Activated naive CD4-positive, alpha-beta T cell treated with anti-CD3 and anti-CD28 coated beads for 36 hours (primary cell): Measurements from ENCODE around the gene PRKX. TPM values are rescaled to one million over a fixed set of nuclear protein-coding genes. Genes with fewer than 3 reads are reported as not detected.
"Not testable (repeated sequence)": the region's sequence is repeated elsewhere in the genome, so short reads cannot be mapped to it uniquely, and the experiment has no call there.

Source experiments
- CTCF ChIA-PET: fragments of 350-600 bp; sonication (Branson Sonifier 250); formaldehyde crosslinking; loops from one replicate; lab custom pipeline; 2021; ENCODE audit warnings: antibody characterized with exemption; lab: Charles Lee
- DNase-seq: peaks from one replicate; pipeline ENCODE4 v3.0.0-alpha.2; 2020
- H3K27ac Mint-ChIP-seq: one replicate; pipeline ENCODE4 v1.8.0; 2021; ENCODE audit warnings: mild to moderate bottlenecking, mixed read lengths
- H3K27me3 Mint-ChIP-seq: one replicate; pipeline ENCODE4 v1.8.0; 2021; ENCODE audit warnings: low read depth, mixed read lengths
- H3K36me3 Mint-ChIP-seq: one replicate; pipeline ENCODE4 v1.8.0; 2021; ENCODE audit warnings: low read depth, mixed read lengths
- H3K4me1 Mint-ChIP-seq: one replicate; pipeline ENCODE4 v1.8.0; 2021; ENCODE audit warnings: low read depth, mixed read lengths
- H3K4me3 Mint-ChIP-seq: one replicate; pipeline ENCODE4 v1.8.0; 2021; ENCODE audit warnings: mild to moderate bottlenecking, moderate library complexity, mixed read lengths
- H3K9me3 Mint-ChIP-seq: one replicate; pipeline ENCODE4 v1.8.0; 2021; ENCODE audit warnings: mixed read lengths
- intact Hi-C: fragments of 100-400 bp; cut with micrococcal nuclease; formaldehyde crosslinking; loops from one replicate; pipeline ENCODE4 v1.15.1; 2023
- total RNA-seq, 2 experiments: library from RNA; stranded (reverse); gene quantifications; one replicate each; pipeline ENCODE4 v1.2.3, GENCODE V29; 2021

The PRKX gene
- total RNA-seq, 2 experiments from 2014 or later: 57.0 to 57.6 TPM

- peaks cover 67% of the 10 kb centered on the region for H3K4me1 Mint-ChIP-seq
- intact Hi-C loops, DNase-seq, H3K27me3 Mint-ChIP-seq, H3K4me3 Mint-ChIP-seq, CTCF ChIA-PET, H3K9me3 Mint-ChIP-seq: not testable (repeated sequence)
- H3K27ac Mint-ChIP-seq: peak overlapping the region; percentile 65
- peaks cover 18% of the 10 kb centered on the region for H3K36me3 Mint-ChIP-seq
Observed at GRCh38 chrX:3703251-3703650, 10.2 kb downstream of the PRKX start.

GRCh38 chrX:3702095-3702494, 11.4 kb downstream of the PRKX start:
- H3K9me3 Mint-ChIP-seq, H3K27me3 Mint-ChIP-seq, intact Hi-C loops, DNase-seq, CTCF ChIA-PET, H3K4me3 Mint-ChIP-seq: not testable (repeated sequence)
- H3K36me3 Mint-ChIP-seq: peaks cover 18% of the 10 kb centered on the region
- H3K4me1 Mint-ChIP-seq: peaks cover 65% of the 10 kb centered on the region
- H3K27ac Mint-ChIP-seq: peak overlapping the region; percentile 75

GRCh38 chrX:3701445-3701928, 12.0 kb downstream of the PRKX start:
- intact Hi-C loops, DNase-seq, H3K27me3 Mint-ChIP-seq, H3K9me3 Mint-ChIP-seq, CTCF ChIA-PET: not testable (repeated sequence)
- H3K27ac Mint-ChIP-seq: peak overlapping the region; percentile 94
- peak overlapping the region; percentile 65 for H3K4me3 Mint-ChIP-seq
- H3K36me3 Mint-ChIP-seq: peaks cover 15% of the 10 kb centered on the region
- peaks cover 62% of the 10 kb centered on the region for H3K4me1 Mint-ChIP-seq

- DNase-seq: peak; percentile 16
- CTCF ChIA-PET: interaction anchor here (0.7 to 0.9 kb wide), 3 partner anchors 12 to 113 kb away, joined by 3 to 4 read pairs (median 3); no protein-coding TSS in a partner anchor
- Mint-ChIP-seq H3K9me3 (peaks cover 1% of the 10 kb centered on the region), H3K27ac (peak overlapping the region; percentile 94), H3K27me3 (no peaks in the 10 kb centered on the region), H3K36me3 (peaks cover 12% of the 10 kb centered on the region), H3K4me1 (peaks cover 67% of the 10 kb centered on the region), H3K4me3 (peak overlapping the region; percentile 77)
- intact Hi-C loops: no loop called here
Observed at GRCh38 chrX:3699821-3700381, 13.5 kb downstream of the PRKX start.

GRCh38 chrX:3697701-3698279, 15.7 kb downstream of the PRKX start:
- H3K9me3 Mint-ChIP-seq: peaks cover 1% of the 10 kb centered on the region
- no peak overlapping the region for H3K27ac Mint-ChIP-seq
- DNase-seq: no peak
- H3K4me1 Mint-ChIP-seq: peaks cover 57% of the 10 kb centered on the region
- CTCF ChIA-PET: no interaction called here
- no peak overlapping the region for H3K4me3 Mint-ChIP-seq
- no peaks in the 10 kb centered on the region for H3K27me3 Mint-ChIP-seq
- intact Hi-C loops: no loop called here
- peaks cover 5% of the 10 kb centered on the region for H3K36me3 Mint-ChIP-seq

GRCh38 chrX:3697220-3697684, 16.2 kb downstream of the PRKX start:
- intact Hi-C loops: no loop called here
- no peaks in the 10 kb centered on the region for H3K27me3 Mint-ChIP-seq
- peaks cover 55% of the 10 kb centered on the region for H3K4me1 Mint-ChIP-seq
- peaks cover 5% of the 10 kb centered on the region for H3K36me3 Mint-ChIP-seq
- DNase-seq: no peak
- peaks cover 1% of the 10 kb centered on the region for H3K9me3 Mint-ChIP-seq
- no peak overlapping the region for H3K27ac Mint-ChIP-seq
- CTCF ChIA-PET: no interaction called here
- H3K4me3 Mint-ChIP-seq: no peak overlapping the region

GRCh38 chrX:3695536-3695935, 17.9 kb downstream of the PRKX start:
- Mint-ChIP-seq H3K9me3 (peaks cover 1% of the 10 kb centered on the region), H3K27me3 (no peaks in the 10 kb centered on the region), H3K4me3 (no peak overlapping the region), H3K27ac (no peak overlapping the region), H3K4me1 (peaks cover 48% of the 10 kb centered on the region), H3K36me3 (peaks cover 3% of the 10 kb centered on the region)
- CTCF ChIA-PET: no interaction called here
- no peak for DNase-seq
- intact Hi-C loops: no loop called here

- intact Hi-C loops: no loop called here
Observed at GRCh38 chrX:3690140-3690539, 23.3 kb downstream of the PRKX start.

GRCh38 chrX:3683236-3683635, 30.2 kb downstream of the PRKX start:
- CTCF ChIA-PET, H3K9me3 Mint-ChIP-seq, H3K27ac Mint-ChIP-seq, H3K27me3 Mint-ChIP-seq, intact Hi-C loops, H3K4me3 Mint-ChIP-seq, H3K36me3 Mint-ChIP-seq, DNase-seq: not testable (repeated sequence)
- H3K4me1 Mint-ChIP-seq: peaks cover 25% of the 10 kb centered on the region

More at GRCh38 chrX:3690140-3690539, 23.3 kb downstream of the PRKX start:
- no peaks in the 10 kb centered on the region for H3K36me3 Mint-ChIP-seq
- H3K9me3 Mint-ChIP-seq: no peaks in the 10 kb centered on the region
- H3K4me1 Mint-ChIP-seq: peaks cover 25% of the 10 kb centered on the region
- H3K27me3 Mint-ChIP-seq: no peaks in the 10 kb centered on the region
- H3K27ac Mint-ChIP-seq: no peak overlapping the region
- CTCF ChIA-PET: no interaction called here
- H3K4me3 Mint-ChIP-seq: no peak overlapping the region
- DNase-seq: no peak

- H3K9me3 Mint-ChIP-seq: no peaks in the 10 kb centered on the region
- DNase-seq: no peak
- CTCF ChIA-PET: no interaction called here
- intact Hi-C loops: no loop called here
- peaks cover 22% of the 10 kb centered on the region for H3K4me1 Mint-ChIP-seq
- no peak overlapping the region for H3K27ac Mint-ChIP-seq
- peaks cover 4% of the 10 kb centered on the region for H3K36me3 Mint-ChIP-seq
- no peak overlapping the region for H3K4me3 Mint-ChIP-seq
- no peaks in the 10 kb centered on the region for H3K27me3 Mint-ChIP-seq
Observed at GRCh38 chrX:3680459-3680858, 33.0 kb downstream of the PRKX start.

- H3K4me1 Mint-ChIP-seq: peaks cover 18% of the 10 kb centered on the region
- H3K9me3 Mint-ChIP-seq: no peaks in the 10 kb centered on the region
- no peak for DNase-seq
- CTCF ChIA-PET: no interaction called here
- H3K36me3 Mint-ChIP-seq: peaks cover 4% of the 10 kb centered on the region
- H3K27ac Mint-ChIP-seq: no peak overlapping the region
- intact Hi-C loops: no loop called here
- H3K4me3 Mint-ChIP-seq: no peak overlapping the region
- no peaks in the 10 kb centered on the region for H3K27me3 Mint-ChIP-seq
Observed at GRCh38 chrX:3679669-3680068, 33.8 kb downstream of the PRKX start.

GRCh38 chrX:3678328-3678727, 35.1 kb downstream of the PRKX start:
- peaks cover 18% of the 10 kb centered on the region for H3K4me1 Mint-ChIP-seq
- no peak overlapping the region for H3K27ac Mint-ChIP-seq
- peaks cover 8% of the 10 kb centered on the region for H3K36me3 Mint-ChIP-seq

GRCh38 chrX:3674881-3675280, 38.6 kb downstream of the PRKX start:
- CTCF ChIA-PET: no interaction called here
- intact Hi-C loops: no loop called here
- H3K4me3 Mint-ChIP-seq: no peak overlapping the region
- no peak for DNase-seq
- H3K4me1 Mint-ChIP-seq: peaks cover 16% of the 10 kb centered on the region
- no peaks in the 10 kb centered on the region for H3K9me3 Mint-ChIP-seq
- no peak overlapping the region for H3K27ac Mint-ChIP-seq
- H3K36me3 Mint-ChIP-seq: peaks cover 9% of the 10 kb centered on the region
- no peaks in the 10 kb centered on the region for H3K27me3 Mint-ChIP-seq

More at GRCh38 chrX:3678328-3678727, 35.1 kb downstream of the PRKX start:
- H3K4me3 Mint-ChIP-seq: no peak overlapping the region
- CTCF ChIA-PET: no interaction called here
- no peaks in the 10 kb centered on the region for H3K9me3 Mint-ChIP-seq
- no peaks in the 10 kb centered on the region for H3K27me3 Mint-ChIP-seq
- intact Hi-C loops: no loop called here
- no peak for DNase-seq
